ENCODE results near the gene PLXNA4.

PLXNA4 gene

GRCh38 chr7:132564849-132565248, 11.4 kb downstream of the PLXNA4 start:
- no peak for DNase-seq (ENCODE audit: low spot score)

GRCh38 chr7:132564090-132564489, 12.2 kb downstream of the PLXNA4 start:
- no peak for DNase-seq (ENCODE audit: low spot score)

GRCh38 chr7:132562690-132563089, 13.6 kb downstream of the PLXNA4 start:
- DNase-seq (ENCODE audit: low spot score) = no peak

GRCh38 chr7:132561763-132562162, 14.5 kb downstream of the PLXNA4 start:
- DNase-seq (ENCODE audit: low spot score) = no peak

GRCh38 chr7:132560825-132561529, 15.3 kb downstream of the PLXNA4 start:
- no peak for DNase-seq (ENCODE audit: low spot score)

- DNase-seq (ENCODE audit: low spot score) = no peak
These were observed 16.2 kb downstream of the PLXNA4 start for GRCh38 chr7:132560105-132560504.

GRCh38 chr7:132558815-132559214, 17.5 kb downstream of the PLXNA4 start:
- no peak for DNase-seq (ENCODE audit: low spot score)

GRCh38 chr7:132557489-132558044, 18.7 kb downstream of the PLXNA4 start:
- DNase-seq (ENCODE audit: low spot score) = no peak

- no peak for DNase-seq (ENCODE audit: low spot score)
These were observed 21.8 kb downstream of the PLXNA4 start for GRCh38 chr7:132554446-132554845.

- DNase-seq (ENCODE audit: low spot score) = no peak
These were observed 23.2 kb downstream of the PLXNA4 start for GRCh38 chr7:132553031-132553430.

- DNase-seq (ENCODE audit: low spot score) = no peak
These were observed 24.4 kb downstream of the PLXNA4 start for GRCh38 chr7:132551886-132552285.

- DNase-seq (ENCODE audit: low spot score) = no peak
These were observed 24.8 kb downstream of the PLXNA4 start for GRCh38 chr7:132551439-132551838.

- DNase-seq (ENCODE audit: low spot score) = no peak
These were observed 27.7 kb downstream of the PLXNA4 start for GRCh38 chr7:132548489-132549078.

GRCh38 chr7:132547821-132548220, 28.4 kb downstream of the PLXNA4 start:
- DNase-seq (ENCODE audit: low spot score) = no peak

GRCh38 chr7:132546366-132547127, 29.7 kb downstream of the PLXNA4 start:
- DNase-seq (ENCODE audit: low spot score) = no peak

GRCh38 chr7:132545756-132546155, 30.5 kb downstream of the PLXNA4 start:
- no peak for DNase-seq (ENCODE audit: low spot score)

GRCh38 chr7:132544999-132545398, 31.3 kb downstream of the PLXNA4 start:
- no peak for DNase-seq (ENCODE audit: low spot score)

GRCh38 chr7:132544025-132544424, 32.2 kb downstream of the PLXNA4 start:
- no peak for DNase-seq (ENCODE audit: low spot score)

- no peak for DNase-seq (ENCODE audit: low spot score)
These were observed 33.4 kb downstream of the PLXNA4 start for GRCh38 chr7:132542895-132543294.

- no peak for DNase-seq (ENCODE audit: low spot score)
These were observed 34.6 kb downstream of the PLXNA4 start for GRCh38 chr7:132541656-132542055.

GRCh38 chr7:132537456-132538145, 38.7 kb downstream of the PLXNA4 start:
- DNase-seq (ENCODE audit: low spot score) = no peak
